Measurements from ENCODE around the gene BCO2.
A peak's percentile ranks its signal among the peaks of the same experiment; 100 is the strongest.

BCO2 gene

GRCh38 chr11:112215621-112216020, 40.3 kb downstream of the BCO2 start:
- no peak for DNase-seq (ENCODE audit: low spot score)

- no peak for DNase-seq (ENCODE audit: low spot score)
Observed at GRCh38 chr11:112216561-112217105, 41.3 kb downstream of the BCO2 start.

GRCh38 chr11:112219476-112220232, 44.3 kb downstream of the BCO2 start:
- peak; percentile 93 for DNase-seq (ENCODE audit: low spot score)

- DNase-seq (ENCODE audit: low spot score) = no peak
Observed at GRCh38 chr11:112221274-112221835, 46.0 kb downstream of the BCO2 start.

GRCh38 chr11:112222303-112222702, 47.0 kb downstream of the BCO2 start:
- no peak for DNase-seq (ENCODE audit: low spot score)

- DNase-seq (ENCODE audit: low spot score) = no peak
Observed at GRCh38 chr11:112223121-112223520, 47.8 kb downstream of the BCO2 start.

- no peak for DNase-seq (ENCODE audit: low spot score)
Observed at GRCh38 chr11:112223754-112224532, 48.6 kb downstream of the BCO2 start.

- DNase-seq (ENCODE audit: low spot score) = no peak
Observed at GRCh38 chr11:112225753-112226061, 50.4 kb downstream of the BCO2 start.

GRCh38 chr11:112226062-112226830, 50.9 kb downstream of the BCO2 start, which contains the start of gene PTS:
PTS (plus strand) TSS chr11:112226428; CDS start chr11:112226444, 16 bp downstream.
- peak; percentile 93 for DNase-seq (ENCODE audit: low spot score)

- DNase-seq (ENCODE audit: low spot score) = peak; percentile 33
Observed at GRCh38 chr11:112226831-112227401, 51.6 kb downstream of the BCO2 start.

GRCh38 chr11:112227471-112227870, 52.2 kb downstream of the BCO2 start:
- DNase-seq (ENCODE audit: low spot score) = no peak

- no peak for DNase-seq (ENCODE audit: low spot score)
Observed at GRCh38 chr11:112228706-112229105, 53.4 kb downstream of the BCO2 start.

GRCh38 chr11:112229159-112229558, 53.8 kb downstream of the BCO2 start:
- DNase-seq (ENCODE audit: low spot score) = no peak

- no peak for DNase-seq (ENCODE audit: low spot score)
Observed at GRCh38 chr11:112229746-112230433, 54.6 kb downstream of the BCO2 start.

- no peak for DNase-seq (ENCODE audit: low spot score)
Observed at GRCh38 chr11:112231952-112232351, 56.6 kb downstream of the BCO2 start.

GRCh38 chr11:112235750-112236390, 60.6 kb downstream of the BCO2 start:
- DNase-seq (ENCODE audit: low spot score) = no peak

GRCh38 chr11:112237451-112237850, 62.1 kb downstream of the BCO2 start:
- no peak for DNase-seq (ENCODE audit: low spot score)

GRCh38 chr11:112238041-112238440, 62.7 kb downstream of the BCO2 start:
- DNase-seq (ENCODE audit: low spot score) = no peak

GRCh38 chr11:112241486-112241885, 66.2 kb downstream of the BCO2 start:
- no peak for DNase-seq (ENCODE audit: low spot score)

- no peak for DNase-seq (ENCODE audit: low spot score)
Observed at GRCh38 chr11:112247201-112247600, 71.9 kb downstream of the BCO2 start.

- no peak for DNase-seq (ENCODE audit: low spot score)
Observed at GRCh38 chr11:112248201-112248600, 72.9 kb downstream of the BCO2 start.
